NK-92 treated with Interleukin-12 subunit alpha and Interleukin-12 subunit beta, amount 100 ng/mL, for 24 hours (cell line): ENCODE data around the gene ARHGAP5.

Experiments
- DNase-seq: peaks from one replicate; lab custom pipeline; 2025; lab: John Stamatoyannopoulos, UW

The ARHGAP5 gene

GRCh38 chr14:32075672-32076277 lies 1.3 kb upstream of the ARHGAP5 start:
- DNase-seq: no peak

- DNase-seq: no peak
Observed at GRCh38 chr14:32076278-32077080, 625 bp upstream of the ARHGAP5 start.

DNA sequence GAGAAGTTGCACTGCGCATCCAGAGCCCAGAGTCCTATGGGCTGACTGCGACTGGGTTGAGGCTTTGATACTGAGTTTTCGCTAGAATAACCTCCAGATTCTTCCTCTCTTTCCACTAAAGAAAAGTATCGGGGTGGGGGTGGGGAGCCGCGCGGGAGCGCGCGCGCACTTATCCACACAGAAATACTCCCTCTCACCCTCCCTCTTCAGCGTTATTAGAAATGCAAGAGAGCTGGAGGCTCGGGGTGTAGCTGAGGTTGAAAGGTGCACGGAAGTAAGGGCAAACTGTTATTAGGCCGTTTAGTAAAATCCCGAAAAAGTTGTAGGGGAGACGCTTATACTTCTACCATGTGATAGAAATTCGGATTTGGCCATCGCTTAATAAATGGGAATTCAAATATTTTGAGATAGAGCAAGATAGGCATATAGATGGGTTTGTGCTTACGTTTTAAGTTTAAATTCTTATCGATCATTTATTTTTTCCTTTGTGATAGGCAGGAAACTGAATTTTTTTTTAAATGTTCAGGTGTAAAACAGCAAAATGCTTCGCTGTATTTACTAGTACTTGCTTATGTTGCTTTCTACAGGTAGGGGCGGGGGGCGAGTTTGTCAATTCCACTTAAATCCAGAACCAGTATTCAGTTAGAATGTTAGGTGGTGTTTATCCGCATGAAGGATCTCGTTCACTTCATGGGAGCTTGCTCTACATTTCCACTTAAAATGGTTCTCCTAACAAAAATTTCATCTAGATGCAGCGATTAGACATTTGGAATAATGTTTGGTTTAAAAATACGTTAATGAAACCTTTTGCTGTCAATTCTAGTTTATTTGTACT lies 1.1 kb downstream of the ARHGAP5 start:
- DNase-seq: no peak

- no peak for DNase-seq
Observed at GRCh38 chr14:32078858-32079216, 1.7 kb downstream of the ARHGAP5 start.

DNA sequence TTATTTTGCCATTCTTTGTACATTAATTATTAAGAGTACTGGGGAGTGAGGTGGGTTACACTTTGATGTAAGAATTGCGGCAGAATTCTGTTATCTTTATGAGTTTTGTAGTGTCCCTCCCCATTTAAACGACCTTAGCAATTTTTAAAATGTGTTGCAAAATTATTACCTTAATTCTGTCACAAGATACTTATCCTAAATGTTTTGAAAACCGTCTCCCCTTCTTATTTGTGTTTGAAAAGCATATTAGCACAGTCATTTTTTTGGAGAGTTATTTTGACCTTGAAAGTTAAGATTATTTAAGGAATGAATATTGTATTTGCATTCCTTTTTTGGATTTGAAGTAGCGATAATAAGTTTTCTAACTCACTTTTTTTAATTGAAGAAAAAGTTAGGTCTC lies 2.2 kb downstream of the ARHGAP5 start:
- DNase-seq: no peak

DNA sequence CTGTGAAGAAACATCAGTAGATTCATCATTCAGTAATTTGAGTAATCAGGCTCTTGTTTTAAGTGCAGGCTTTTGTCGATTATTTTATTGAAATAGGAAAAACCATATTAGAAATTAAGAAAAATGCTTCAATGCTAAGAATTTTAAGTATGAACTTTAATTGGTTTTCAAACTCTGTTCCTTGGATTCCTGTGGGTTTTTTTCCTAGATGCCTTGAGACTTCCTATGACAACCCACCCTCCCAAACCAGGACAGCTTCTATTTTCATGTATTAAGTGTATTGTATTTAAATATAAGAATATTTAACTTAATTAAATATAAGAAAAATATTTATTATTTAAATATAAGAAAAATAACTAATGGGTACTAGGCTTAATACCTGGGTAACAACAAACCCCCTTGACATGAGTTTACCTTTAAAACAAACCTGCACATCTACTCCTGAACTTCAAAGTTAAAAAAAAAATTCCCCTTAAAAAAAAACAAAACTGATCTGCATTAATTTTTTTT lies 3.0 kb downstream of the ARHGAP5 start:
- no peak for DNase-seq

- DNase-seq: no peak
Observed at GRCh38 chr14:32081901-32082300, 4.8 kb downstream of the ARHGAP5 start.

DNA sequence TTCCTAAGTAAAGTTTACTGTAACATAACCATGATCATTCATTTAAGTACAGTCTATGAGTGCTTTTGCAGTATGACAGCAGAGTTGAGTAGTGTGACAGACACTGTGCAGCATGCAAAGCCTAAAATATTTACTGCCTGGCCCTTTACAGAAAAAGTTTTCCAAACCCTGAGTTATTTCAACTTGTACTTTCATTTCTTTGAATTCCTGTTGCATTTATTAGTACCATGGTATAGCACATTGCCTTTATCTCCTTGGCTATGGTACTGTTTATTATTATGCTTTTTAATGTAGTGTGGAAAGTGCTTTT lies 6.2 kb downstream of the ARHGAP5 start:
- DNase-seq: no peak

DNA sequence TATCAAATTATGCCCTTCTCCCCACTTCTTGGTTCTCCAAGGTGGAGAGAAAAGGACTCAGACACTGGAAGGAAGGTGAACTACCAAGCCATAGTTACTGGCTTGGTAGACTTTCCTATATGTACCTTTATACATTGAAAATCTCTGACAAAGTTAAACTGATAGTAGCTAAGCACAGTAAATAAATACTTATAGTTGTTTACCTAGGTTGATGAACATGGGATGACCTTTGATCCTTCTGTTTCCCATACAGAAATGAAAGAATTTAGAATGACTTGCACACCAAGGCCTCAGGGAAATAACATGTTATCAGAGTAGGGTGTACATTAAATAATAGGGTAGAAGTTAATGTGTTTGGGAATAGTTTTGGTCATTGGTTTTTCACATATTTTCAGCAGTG lies 6.7 kb downstream of the ARHGAP5 start:
- DNase-seq: no peak

DNA sequence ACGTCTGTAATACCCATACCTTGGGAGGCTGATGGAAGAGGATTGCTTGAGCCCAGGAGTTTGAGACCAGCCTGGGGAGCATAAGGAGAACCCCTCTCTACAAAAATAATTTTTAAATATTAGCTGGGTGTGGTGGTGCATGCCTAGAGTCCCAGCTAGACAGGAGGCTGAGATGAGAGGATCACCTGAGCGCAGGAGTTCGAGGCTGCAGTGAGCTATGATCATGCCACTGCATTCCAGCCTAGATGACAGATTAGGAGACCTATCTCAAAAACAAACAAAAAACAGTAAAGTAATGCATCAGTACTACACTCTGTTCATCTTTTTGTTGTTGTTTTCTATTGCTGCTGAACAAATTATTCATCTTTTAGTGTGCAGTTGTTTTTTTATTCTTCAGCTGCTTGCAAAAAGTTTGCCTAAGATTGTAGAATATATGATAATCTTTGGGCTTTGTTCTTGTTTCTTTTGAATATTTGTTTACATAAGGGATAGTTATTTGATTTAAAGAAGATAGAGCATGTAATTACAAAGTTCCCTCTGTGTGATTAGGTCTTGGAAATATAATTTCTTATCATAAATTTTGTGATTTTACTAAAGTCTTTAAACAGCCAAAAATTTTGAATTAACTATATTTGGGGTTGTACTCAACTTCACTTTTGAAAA lies 8.2 kb downstream of the ARHGAP5 start:
- DNase-seq: no peak

DNA sequence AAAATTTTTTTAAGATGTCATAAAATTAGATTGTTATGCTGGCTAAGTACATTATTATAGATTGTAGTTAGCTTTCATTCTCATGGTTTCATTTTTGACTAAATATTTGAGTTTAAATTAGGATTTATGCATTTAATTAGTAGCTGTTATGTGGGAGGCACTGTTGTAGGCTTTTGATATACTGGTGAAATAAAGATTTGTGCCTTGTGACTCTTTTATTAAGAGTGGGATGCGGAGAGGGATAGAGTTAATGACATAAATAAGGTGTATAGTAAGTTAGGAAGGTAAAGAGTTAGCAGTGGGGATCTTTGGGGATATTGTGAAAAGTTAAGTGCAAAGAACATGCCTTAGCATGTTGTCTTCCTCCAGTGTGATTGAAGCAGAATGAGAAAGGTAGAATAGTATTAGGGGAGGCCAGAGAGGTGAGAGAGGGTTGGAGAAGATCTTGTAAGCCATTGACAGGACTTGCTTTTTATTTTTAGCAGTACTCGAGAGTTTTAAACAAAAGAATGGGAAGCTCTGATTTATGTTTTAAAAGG lies 8.8 kb downstream of the ARHGAP5 start:
- DNase-seq: no peak

DNA sequence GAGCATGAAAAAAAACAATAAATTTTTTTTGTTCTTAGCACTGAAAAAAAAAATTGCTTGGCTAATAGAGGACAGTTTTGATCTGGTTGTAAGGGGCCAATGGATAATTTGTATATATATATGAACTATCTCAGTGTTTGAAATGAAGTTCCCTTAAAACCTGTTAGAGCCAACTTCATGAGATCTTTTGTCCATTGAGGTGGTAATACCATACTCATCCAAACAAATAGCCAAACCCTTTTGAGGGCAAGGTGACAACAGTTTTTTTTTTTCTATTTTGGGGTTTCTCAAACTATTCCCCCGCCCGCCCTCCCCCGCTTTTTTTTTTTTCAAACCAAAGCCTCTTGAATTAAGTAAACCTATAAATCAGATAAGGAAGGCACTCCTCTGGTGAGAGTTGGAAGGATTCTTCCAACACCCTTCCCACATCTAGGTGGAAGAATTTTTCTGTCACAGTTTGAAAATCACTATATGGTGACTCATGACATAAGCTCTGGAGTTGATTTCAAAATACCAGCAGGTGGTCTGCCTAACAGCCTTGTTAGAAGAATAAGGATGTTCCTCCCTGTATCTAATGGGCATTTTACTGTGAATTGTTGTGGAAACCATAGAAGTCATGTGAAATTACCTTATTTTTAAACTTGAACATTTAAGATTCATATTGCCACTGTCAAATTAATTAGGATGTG lies 10.2 kb downstream of the ARHGAP5 start:
- no peak for DNase-seq

GRCh38 chr14:32087907-32088306 lies 10.8 kb downstream of the ARHGAP5 start:
- DNase-seq: no peak

- DNase-seq: no peak
Observed at GRCh38 chr14:32090686-32091085, 13.6 kb downstream of the ARHGAP5 start.

DNA sequence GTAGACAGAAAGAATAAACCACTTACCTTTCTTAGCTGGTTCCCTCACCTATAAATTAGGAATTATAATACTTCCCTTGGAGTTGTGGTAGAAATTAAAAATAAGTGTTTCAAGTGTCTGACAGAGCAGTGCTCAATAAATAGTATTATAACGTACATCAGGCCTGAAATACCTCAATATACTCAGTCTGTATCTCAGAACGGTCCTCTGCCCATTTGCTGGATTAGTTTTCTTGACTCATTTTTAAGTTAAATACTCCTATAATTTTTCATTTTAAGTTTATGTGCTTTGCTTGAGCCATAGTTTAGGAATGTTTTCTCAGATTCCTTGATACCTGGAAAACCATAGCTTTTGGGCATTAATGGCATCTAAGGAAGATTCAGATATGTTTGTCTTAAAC lies 22.4 kb downstream of the ARHGAP5 start:
- no peak for DNase-seq

- no peak for DNase-seq
Observed at GRCh38 chr14:32100175-32100574, 23.1 kb downstream of the ARHGAP5 start.

GRCh38 chr14:32102152-32102787 lies 25.2 kb downstream of the ARHGAP5 start:
- no peak for DNase-seq

DNA sequence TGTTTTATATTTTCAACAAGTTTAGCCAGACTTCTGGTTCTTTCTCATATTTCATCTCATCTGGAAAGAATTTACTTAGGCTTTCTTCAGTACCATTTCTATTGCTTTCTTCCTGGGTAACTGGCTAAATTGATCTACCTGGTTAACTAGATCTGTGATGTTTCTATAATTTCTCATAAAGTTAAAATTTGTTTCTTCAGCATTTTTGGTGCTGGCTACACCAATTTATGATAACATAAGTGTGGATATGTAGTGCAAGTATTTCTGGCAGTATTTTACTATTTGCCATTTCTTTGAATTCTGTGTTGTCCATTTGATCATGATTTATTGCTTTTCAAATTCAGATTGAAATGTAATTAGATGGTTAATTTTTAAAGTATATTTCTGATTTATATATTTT lies 25.9 kb downstream of the ARHGAP5 start:
- no peak for DNase-seq

DNA sequence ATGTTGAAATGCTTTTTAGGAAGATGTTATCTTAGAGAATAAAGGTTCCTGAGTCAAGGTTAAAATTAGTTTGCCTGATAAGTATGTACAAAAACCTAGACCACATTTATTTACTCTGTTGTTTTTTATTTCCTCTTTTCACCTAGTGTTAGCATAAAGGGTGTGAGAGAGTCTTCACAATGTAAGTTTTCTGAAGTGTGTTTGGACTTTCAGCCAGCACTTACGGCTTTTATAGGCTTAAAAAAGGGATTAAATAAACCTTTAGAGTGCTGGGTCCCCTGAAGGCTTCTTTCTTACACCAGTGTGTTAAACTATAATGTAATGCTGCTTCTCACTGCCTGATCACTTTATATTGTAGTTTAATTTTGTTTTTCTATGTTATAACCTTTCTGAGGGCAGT lies 27.2 kb downstream of the ARHGAP5 start:
- no peak for DNase-seq

- DNase-seq: no peak
Observed at GRCh38 chr14:32104803-32105202, 27.7 kb downstream of the ARHGAP5 start.
